Neuronal stem cell (in vitro differentiated cells): ENCODE data around the gene SUPT20H.

Experiments used
- DNase-seq: peaks from one replicate; pipeline ENCODE4 v3.0.0-alpha.2; 2013; ENCODE audit warnings: low spot score
- H2AFZ ChIP-seq: one replicate; pipeline ENCODE4 v1.6.1; 2013; ENCODE audit warnings: mild to moderate bottlenecking, low read length, inconsistent platforms
- H2AK5ac ChIP-seq: 2 replicates; pipeline ENCODE4 v1.6.1; 2013; ENCODE audit warnings: low read depth, mild to moderate bottlenecking, inconsistent platforms, low read length, moderate library complexity, mixed read lengths
- H2BK120ac ChIP-seq: 2 replicates; pipeline ENCODE4 v1.6.1; 2013; ENCODE audit warnings: low read depth, mild to moderate bottlenecking, inconsistent platforms, low read length, moderate library complexity, mixed read lengths
- H2BK12ac ChIP-seq: one replicate; pipeline ENCODE4 v1.6.1; 2013; ENCODE audit warnings: low read length, inconsistent platforms
- H2BK15ac ChIP-seq: 2 replicates; pipeline ENCODE4 v1.6.1; 2013; ENCODE audit warnings: mild to moderate bottlenecking, low read length, inconsistent platforms, mixed read lengths
- H2BK5ac ChIP-seq: one replicate; pipeline ENCODE4 v1.6.1; 2013; ENCODE audit warnings: inconsistent platforms, mild to moderate bottlenecking, low read length, moderate library complexity
- H3K14ac ChIP-seq: one replicate; pipeline ENCODE4 v1.6.1; 2013; ENCODE audit warnings: low read length, inconsistent platforms
- H3K18ac ChIP-seq: 2 replicates; pipeline ENCODE4 v1.6.1; 2013; ENCODE audit warnings: low read length, inconsistent platforms
- H3K23ac ChIP-seq: 2 replicates; pipeline ENCODE4 v1.6.1; 2013; ENCODE audit warnings: low read depth, mild to moderate bottlenecking, mixed read lengths, low read length, inconsistent platforms; ENCODE audit not compliant: poor library complexity
- H3K27ac ChIP-seq: replicated peaks from 3 replicates; pipeline ENCODE4 v1.5.1; 2013; ENCODE audit warnings: low read length, inconsistent platforms
- H3K27me3 ChIP-seq, 3 experiments: 2 replicates each; pipeline ENCODE4 v1.6.1; 2013; ENCODE audit warnings: low read length in 3 of 3, mild to moderate bottlenecking in 2 of 3, inconsistent platforms in 1 of 3, low read depth in 1 of 3, mixed read lengths in 1 of 3, moderate library complexity in 1 of 3; ENCODE audit not compliant: control insufficient read depth in 3 of 3, insufficient read depth in 3 of 3
- H3K36me3 ChIP-seq, 2 donors: replicated peaks in 1 of 2; 2 replicates each; pipeline ENCODE4 v1.6.1; 2013; ENCODE audit warnings: low read length in 2 of 2; ENCODE audit not compliant: control insufficient read depth in 2 of 2, insufficient read depth in 2 of 2
- H3K4ac ChIP-seq: 2 replicates; pipeline ENCODE4 v1.6.1; 2013; ENCODE audit warnings: inconsistent platforms, mild to moderate bottlenecking, low read length, moderate library complexity
- H3K4me1 ChIP-seq, 2 donors: 1 replicate in 1 of 2; 2 replicates in 1 of 2; pipeline ENCODE4 v1.6.1; 2013; ENCODE audit warnings: low read length in 2 of 2, low read depth in 1 of 2; ENCODE audit not compliant: control insufficient read depth in 2 of 2, insufficient read depth in 1 of 2
- H3K4me2 ChIP-seq: one replicate; pipeline ENCODE4 v1.6.1; 2013; ENCODE audit warnings: mild to moderate bottlenecking, low read length, inconsistent platforms; ENCODE audit not compliant: insufficient read depth, poor library complexity, severe bottlenecking
- H3K4me3 ChIP-seq, 2 donors: 2 replicates each; pipeline ENCODE4 v1.5.1; 2013; ENCODE audit warnings: low read length in 2 of 2, mild to moderate bottlenecking in 2 of 2, inconsistent platforms in 1 of 2, moderate library complexity in 1 of 2
- H3K79me1 ChIP-seq: one replicate; pipeline ENCODE4 v1.6.1; 2013; ENCODE audit warnings: low read depth, mild to moderate bottlenecking, inconsistent platforms, low read length, moderate library complexity
- H3K9ac ChIP-seq: one replicate; pipeline ENCODE4 v1.6.1; 2013; ENCODE audit warnings: mild to moderate bottlenecking, low read depth, low read length, inconsistent platforms; ENCODE audit not compliant: poor library complexity
- H3K9me3 ChIP-seq, 2 donors: replicated peaks in 1 of 2; 2 replicates each; pipeline versions ENCODE3 to v1.6.1; 2013; ENCODE audit warnings: low read length in 2 of 2, mild to moderate bottlenecking in 2 of 2, inconsistent platforms in 1 of 2, low read depth in 1 of 2, mixed read lengths in 1 of 2, moderate library complexity in 1 of 2; ENCODE audit not compliant: control insufficient read depth in 2 of 2, insufficient read depth in 1 of 2
- H4K8ac ChIP-seq: one replicate; pipeline ENCODE4 v1.6.1; 2013; ENCODE audit warnings: low read depth, mild to moderate bottlenecking, inconsistent platforms, low read length, moderate library complexity
- H4K91ac ChIP-seq: one replicate; pipeline ENCODE4 v1.6.1; 2013; ENCODE audit warnings: low read length, low read depth, mild to moderate bottlenecking, inconsistent platforms; ENCODE audit not compliant: poor library complexity
- WGBS, 2 donors: extraction: QIAGEN DNeasy Blood & Tissue Kit; methylation state at CpG; one replicate each; pipeline ENCODE4 v1.1.7; 2013; ENCODE audit warnings: missing lambda C conversion rate in 2 of 2, mixed read lengths in 1 of 2; ENCODE audit not compliant: insufficient read length in 2 of 2, insufficient replicate concordance in 1 of 2; ENCODE audit errors: extremely low coverage in 2 of 2; 5-methylcytosine and 5-hydroxymethylcytosine counted together

SUPT20H gene

GRCh38 chr13:37068962-37069361 is 9.5 kb upstream of the SUPT20H start:
- H3K27me3 ChIP-seq, result no peaks in the 10 kb centered on the region
- H3K36me3 ChIP-seq, result no peaks in the 10 kb centered on the region
- no peak overlapping the region for H4K8ac ChIP-seq
- no peaks in the 10 kb centered on the region for H3K79me1 ChIP-seq
- H4K91ac ChIP-seq, result no peak overlapping the region
- no peak overlapping the region for H3K14ac ChIP-seq
- H3K4me3 ChIP-seq, result no peak overlapping the region
- no peak overlapping the region for H2BK15ac ChIP-seq
- no peak overlapping the region for H2BK12ac ChIP-seq
- no peak overlapping the region for H3K4ac ChIP-seq
- H3K27ac ChIP-seq, result no peak overlapping the region
- peaks cover 0 to 5% of the 10 kb centered on the region in 2 donors for H3K4me1 ChIP-seq
- DNase-seq, result no peak
- no peak overlapping the region for H3K4me2 ChIP-seq
- H3K9me3 ChIP-seq, result no peaks in the 10 kb centered on the region
- H2AFZ ChIP-seq, result no peak overlapping the region
- H3K23ac ChIP-seq, result no peak overlapping the region
- H2BK5ac ChIP-seq, result no peak overlapping the region
- H2BK120ac ChIP-seq, result no peak overlapping the region
- no peak overlapping the region for H3K9ac ChIP-seq
- H3K18ac ChIP-seq, result no peak overlapping the region
- H2AK5ac ChIP-seq, result no peak overlapping the region

GRCh38 chr13:37067874-37068273 is 8.4 kb upstream of the SUPT20H start:
- Histone ChIP-seq H2BK12ac (no peak overlapping the region), H2BK5ac (no peak overlapping the region)
- no CpG with 5 or more reads among the region's 2 CpGs for WGBS, 2 donors

GRCh38 chr13:37065890-37066526 is 6.5 kb upstream of the SUPT20H start:
- no CpG with 5 or more reads among the region's 6 CpGs for WGBS, 2 donors

More at GRCh38 chr13:37067874-37068273, 8.4 kb upstream of the SUPT20H start:
- no peaks in the 10 kb centered on the region for H3K27me3 ChIP-seq
- no peaks in the 10 kb centered on the region for H3K9me3 ChIP-seq
- H4K91ac ChIP-seq, result no peak overlapping the region
- H3K27ac ChIP-seq, result no peak overlapping the region
- peaks cover 0 to 5% of the 10 kb centered on the region in 2 donors for H3K4me1 ChIP-seq
- no peaks in the 10 kb centered on the region for H3K79me1 ChIP-seq
- no peak overlapping the region for H2BK15ac ChIP-seq
- no peak overlapping the region for H2AK5ac ChIP-seq
- no peak overlapping the region for H3K4me2 ChIP-seq
- H3K4me3 ChIP-seq, result no peak overlapping the region
- no peak overlapping the region for H3K23ac ChIP-seq
- DNase-seq, result no peak
- no peak overlapping the region for H2BK120ac ChIP-seq
- H3K9ac ChIP-seq, result no peak overlapping the region
- H3K14ac ChIP-seq, result no peak overlapping the region
- H4K8ac ChIP-seq, result no peak overlapping the region
- no peak overlapping the region for H3K4ac ChIP-seq
- no peak overlapping the region for H3K18ac ChIP-seq
- no peaks in the 10 kb centered on the region for H3K36me3 ChIP-seq
- no peak overlapping the region for H2AFZ ChIP-seq

GRCh38 chr13:37059848-37060192 is 332 bp upstream of the SUPT20H start:
- Histone ChIP-seq H3K14ac (no peak overlapping the region), H2BK5ac (no peak overlapping the region), H2AK5ac (no peak overlapping the region), H3K36me3 (peaks cover 4 to 15% of the 10 kb centered on the region in 2 donors), H3K23ac (peak overlapping the region; percentile 99), H2BK12ac (no peak overlapping the region), H2BK120ac (no peak overlapping the region), H3K79me1 (peaks cover 4% of the 10 kb centered on the region), H4K8ac (no peak overlapping the region), H3K4ac (no peak overlapping the region), H3K4me3 (peak overlapping the region; percentile 75 to 80), H4K91ac (no peak overlapping the region), H3K27me3 (no peaks in the 10 kb centered on the region), H2BK15ac (no peak overlapping the region), H3K18ac (no peak overlapping the region), H3K9ac (no peak overlapping the region), H3K27ac (no peak overlapping the region), H3K4me1 (no peaks in the 10 kb centered on the region), H3K9me3 (peaks cover 3 to 10% of the 10 kb centered on the region in 2 donors), H3K4me2 (peak overlapping the region; percentile 14), H2AFZ (peak overlapping the region; percentile 87)
- no CpG with 5 or more reads among the region's 10 CpGs for WGBS, 2 donors
- no peak for DNase-seq

More at GRCh38 chr13:37065890-37066526, 6.5 kb upstream of the SUPT20H start:
- DNase-seq, result no peak
- Histone ChIP-seq H3K18ac (no peak overlapping the region), H3K9me3 (no peaks in the 10 kb centered on the region), H3K27ac (no peak overlapping the region), H3K9ac (no peak overlapping the region), H3K4ac (no peak overlapping the region), H3K79me1 (no peaks in the 10 kb centered on the region), H3K27me3 (no peaks in the 10 kb centered on the region), H3K4me2 (no peak overlapping the region), H3K4me3 (no peak overlapping the region), H2AK5ac (no peak overlapping the region), H2AFZ (no peak overlapping the region), H3K23ac (no peak overlapping the region), H3K14ac (no peak overlapping the region), H2BK120ac (no peak overlapping the region), H2BK12ac (no peak overlapping the region), H3K36me3 (no peaks in the 10 kb centered on the region), H2BK15ac (no peak overlapping the region), H4K91ac (no peak overlapping the region), H2BK5ac (no peak overlapping the region), H4K8ac (no peak overlapping the region), H3K4me1 (no peaks in the 10 kb centered on the region)
